GM12874 (cell line): ENCODE results near the gene ENAH.

ENCODE experiments used
- TF ChIP-seq, protein P1 (sequence below): IDR thresholded peaks from 2 replicates; pipeline ENCODE4 v1.5.1; 2011; ENCODE audit warnings: low read depth, mild to moderate bottlenecking, control low read depth, low read length, moderate library complexity; ENCODE audit not compliant: insufficient read depth

The ENAH gene

DNA sequence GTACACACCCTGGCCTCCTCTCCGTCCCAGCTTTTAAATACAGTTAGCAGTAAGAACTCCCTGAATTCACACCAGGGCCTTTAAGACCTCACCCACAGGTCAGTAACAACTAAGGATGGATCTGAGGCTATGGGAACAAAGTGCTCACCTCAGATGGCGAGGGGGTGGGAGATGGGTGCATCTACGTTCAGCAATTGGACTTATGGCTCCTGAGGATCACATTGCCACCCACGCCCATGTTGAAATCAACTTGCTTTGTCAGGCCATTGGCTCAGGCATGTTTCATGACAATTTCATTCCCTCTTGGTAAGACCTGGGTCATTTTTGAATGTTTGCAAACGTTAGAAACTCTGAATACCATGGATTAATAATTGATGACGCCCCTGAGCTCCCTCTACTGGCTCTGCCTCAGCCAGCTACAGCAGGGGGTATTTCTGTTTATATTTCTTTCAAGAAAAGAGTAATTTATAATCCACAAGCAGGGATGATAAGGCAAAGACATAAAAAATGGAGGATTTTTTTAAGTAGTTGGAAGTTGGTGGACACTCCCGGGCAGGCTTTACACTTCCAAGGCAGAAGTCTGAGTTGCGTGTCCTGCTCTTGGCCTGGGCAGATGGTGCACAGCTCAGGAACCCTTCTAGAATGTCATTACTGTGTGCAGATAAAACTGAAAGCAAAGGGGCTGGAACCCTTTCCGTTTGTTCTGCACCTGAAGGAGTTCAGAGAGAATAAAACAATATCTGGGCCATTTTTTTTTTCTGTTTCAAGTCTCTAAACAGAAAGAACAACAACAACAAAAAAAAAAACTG is 211.4 kb downstream of the ENAH start:
- TF ChIP-seq, protein P1, sequence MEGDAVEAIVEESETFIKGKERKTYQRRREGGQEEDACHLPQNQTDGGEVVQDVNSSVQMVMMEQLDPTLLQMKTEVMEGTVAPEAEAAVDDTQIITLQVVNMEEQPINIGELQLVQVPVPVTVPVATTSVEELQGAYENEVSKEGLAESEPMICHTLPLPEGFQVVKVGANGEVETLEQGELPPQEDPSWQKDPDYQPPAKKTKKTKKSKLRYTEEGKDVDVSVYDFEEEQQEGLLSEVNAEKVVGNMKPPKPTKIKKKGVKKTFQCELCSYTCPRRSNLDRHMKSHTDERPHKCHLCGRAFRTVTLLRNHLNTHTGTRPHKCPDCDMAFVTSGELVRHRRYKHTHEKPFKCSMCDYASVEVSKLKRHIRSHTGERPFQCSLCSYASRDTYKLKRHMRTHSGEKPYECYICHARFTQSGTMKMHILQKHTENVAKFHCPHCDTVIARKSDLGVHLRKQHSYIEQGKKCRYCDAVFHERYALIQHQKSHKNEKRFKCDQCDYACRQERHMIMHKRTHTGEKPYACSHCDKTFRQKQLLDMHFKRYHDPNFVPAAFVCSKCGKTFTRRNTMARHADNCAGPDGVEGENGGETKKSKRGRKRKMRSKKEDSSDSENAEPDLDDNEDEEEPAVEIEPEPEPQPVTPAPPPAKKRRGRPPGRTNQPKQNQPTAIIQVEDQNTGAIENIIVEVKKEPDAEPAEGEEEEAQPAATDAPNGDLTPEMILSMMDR, result peak; percentile 43; the same call in 1 of the 2 replicates

GRCh38 chr1:225440380-225441221 is 212.3 kb downstream of the ENAH start:
- TF ChIP-seq, protein P1, result no peak

- TF ChIP-seq, protein P1, result 0 out of 2 replicates have a peak, but pooled peaks have one; percentile 16
These were observed 215.0 kb downstream of the ENAH start for GRCh38 chr1:225437710-225438437.
